GM21786 (cell line): ENCODE measurements around the gene KIAA1328.
"Not testable (repeated sequence)": the region's sequence is repeated elsewhere in the genome, so short reads cannot be mapped to it uniquely, and the experiment has no call there.

Experiments
- ATAC-seq: cut with Tn5 transposase; IDR thresholded peaks from one replicate; pipeline ENCODE4 v1.9.1; 2021; ENCODE audit not compliant: unreplicated experiment

Gene KIAA1328

GRCh38 chr18:36825526-36825925 lies 3.4 kb upstream of the KIAA1328 start:
- no peak for ATAC-seq

- ATAC-seq = no peak
Observed at GRCh38 chr18:36826556-36826955, 2.4 kb upstream of the KIAA1328 start.

- no peak for ATAC-seq
Observed at GRCh38 chr18:36828157-36828629, 734 bp upstream of the KIAA1328 start.

GRCh38 chr18:36829362-36830157 lies 633 bp downstream of the KIAA1328 start:
- no peak for ATAC-seq

- ATAC-seq = no peak
Observed at GRCh38 chr18:36830158-36830495, 1.2 kb downstream of the KIAA1328 start.

GRCh38 chr18:36831139-36831538 lies 2.2 kb downstream of the KIAA1328 start:
- ATAC-seq = no peak

- ATAC-seq = no peak
Observed at GRCh38 chr18:36833120-36833519, 4.2 kb downstream of the KIAA1328 start.

GRCh38 chr18:36835927-36836326 lies 7.0 kb downstream of the KIAA1328 start:
- no peak for ATAC-seq

- ATAC-seq = no peak
Observed at GRCh38 chr18:36839835-36840234, 10.9 kb downstream of the KIAA1328 start.

GRCh38 chr18:36843199-36843598 lies 14.3 kb downstream of the KIAA1328 start:
- ATAC-seq = no peak

- no peak for ATAC-seq
Observed at GRCh38 chr18:36843784-36844183, 14.9 kb downstream of the KIAA1328 start.

- ATAC-seq = no peak
Observed at GRCh38 chr18:36848609-36849008, 19.7 kb downstream of the KIAA1328 start.

- no peak for ATAC-seq
Observed at GRCh38 chr18:36849288-36850006, 20.5 kb downstream of the KIAA1328 start.

GRCh38 chr18:36850527-36851201 lies 21.7 kb downstream of the KIAA1328 start:
- no peak for ATAC-seq

GRCh38 chr18:36851202-36851590 lies 22.3 kb downstream of the KIAA1328 start:
- ATAC-seq = no peak

- no peak for ATAC-seq
Observed at GRCh38 chr18:36856815-36857214, 27.9 kb downstream of the KIAA1328 start.

- ATAC-seq = no peak
Observed at GRCh38 chr18:36862182-36862581, 33.3 kb downstream of the KIAA1328 start.

- no peak for ATAC-seq
Observed at GRCh38 chr18:36867056-36867455, 38.1 kb downstream of the KIAA1328 start.

GRCh38 chr18:36871801-36872200 lies 42.9 kb downstream of the KIAA1328 start:
- ATAC-seq = no peak

GRCh38 chr18:36872329-36872728 lies 43.4 kb downstream of the KIAA1328 start:
- no peak for ATAC-seq

GRCh38 chr18:36873826-36874225 lies 44.9 kb downstream of the KIAA1328 start:
- not testable (repeated sequence) for ATAC-seq

- not testable (repeated sequence) for ATAC-seq
Observed at GRCh38 chr18:36879796-36880195, 50.9 kb downstream of the KIAA1328 start.
